PFSK-1 (cell line): ENCODE measurements around the gene USP24.

Experiments used
- FOXP2 ChIP-seq: optimal IDR thresholded peaks from 2 replicates; pipeline ENCODE3; 2011; ENCODE audit warnings: borderline replicate concordance, control low read depth, inconsistent platforms; ENCODE audit not compliant: insufficient read depth; ENCODE audit errors: extremely low read length, extremely low read depth
- POLR2AphosphoS5 ChIP-seq: IDR thresholded peaks from 2 replicates; pipeline ENCODE4 v1.6.1; 2012; ENCODE audit warnings: low read depth, mild to moderate bottlenecking, control low read depth, low read length, moderate library complexity
- SIN3A ChIP-seq: IDR thresholded peaks from 2 replicates; pipeline ENCODE4 v1.6.1; 2012; ENCODE audit warnings: mild to moderate bottlenecking, low read length, moderate library complexity, borderline replicate concordance; ENCODE audit not compliant: insufficient read depth
- TAF1 ChIP-seq: IDR thresholded peaks from 2 replicates; pipeline ENCODE4 v1.6.1; 2012; ENCODE audit warnings: low read length, control low read depth, borderline replicate concordance; ENCODE audit not compliant: insufficient read depth
- TF ChIP-seq, protein P1 (sequence below), 2 experiments: IDR thresholded peaks; 2 replicates each; pipeline versions ENCODE4 v1.6.1 to v1.8.0; 2011 to 2012; ENCODE audit warnings: low read depth in 2 of 2, low read length in 2 of 2, control low read depth in 1 of 2, inconsistent platforms in 1 of 2, mild to moderate bottlenecking in 1 of 2, moderate library complexity in 1 of 2; ENCODE audit not compliant: insufficient read depth in 1 of 2

USP24 gene

DNA sequence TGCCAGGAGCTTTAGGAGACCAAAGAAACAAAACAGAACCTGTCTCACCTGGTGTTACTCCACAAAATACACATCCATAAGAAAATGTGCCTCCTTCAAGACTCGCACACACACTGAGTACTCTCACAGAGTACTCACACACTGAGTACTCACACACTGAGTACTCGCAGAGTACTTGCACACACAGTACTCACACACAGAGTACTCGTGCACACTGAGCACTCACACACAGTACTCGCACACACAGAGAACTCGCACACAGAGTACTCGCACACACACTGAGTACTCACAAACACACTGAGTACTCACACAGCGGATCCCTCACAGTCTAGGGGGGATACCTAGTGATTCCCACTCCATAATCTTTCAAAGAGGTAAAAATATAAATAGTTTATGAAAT lies 135.5 kb downstream of the USP24 start:
- TF ChIP-seq FOXP2 (no peak), SIN3A (no peak), POLR2AphosphoS5 (no peak)
- TF ChIP-seq, protein P1, sequence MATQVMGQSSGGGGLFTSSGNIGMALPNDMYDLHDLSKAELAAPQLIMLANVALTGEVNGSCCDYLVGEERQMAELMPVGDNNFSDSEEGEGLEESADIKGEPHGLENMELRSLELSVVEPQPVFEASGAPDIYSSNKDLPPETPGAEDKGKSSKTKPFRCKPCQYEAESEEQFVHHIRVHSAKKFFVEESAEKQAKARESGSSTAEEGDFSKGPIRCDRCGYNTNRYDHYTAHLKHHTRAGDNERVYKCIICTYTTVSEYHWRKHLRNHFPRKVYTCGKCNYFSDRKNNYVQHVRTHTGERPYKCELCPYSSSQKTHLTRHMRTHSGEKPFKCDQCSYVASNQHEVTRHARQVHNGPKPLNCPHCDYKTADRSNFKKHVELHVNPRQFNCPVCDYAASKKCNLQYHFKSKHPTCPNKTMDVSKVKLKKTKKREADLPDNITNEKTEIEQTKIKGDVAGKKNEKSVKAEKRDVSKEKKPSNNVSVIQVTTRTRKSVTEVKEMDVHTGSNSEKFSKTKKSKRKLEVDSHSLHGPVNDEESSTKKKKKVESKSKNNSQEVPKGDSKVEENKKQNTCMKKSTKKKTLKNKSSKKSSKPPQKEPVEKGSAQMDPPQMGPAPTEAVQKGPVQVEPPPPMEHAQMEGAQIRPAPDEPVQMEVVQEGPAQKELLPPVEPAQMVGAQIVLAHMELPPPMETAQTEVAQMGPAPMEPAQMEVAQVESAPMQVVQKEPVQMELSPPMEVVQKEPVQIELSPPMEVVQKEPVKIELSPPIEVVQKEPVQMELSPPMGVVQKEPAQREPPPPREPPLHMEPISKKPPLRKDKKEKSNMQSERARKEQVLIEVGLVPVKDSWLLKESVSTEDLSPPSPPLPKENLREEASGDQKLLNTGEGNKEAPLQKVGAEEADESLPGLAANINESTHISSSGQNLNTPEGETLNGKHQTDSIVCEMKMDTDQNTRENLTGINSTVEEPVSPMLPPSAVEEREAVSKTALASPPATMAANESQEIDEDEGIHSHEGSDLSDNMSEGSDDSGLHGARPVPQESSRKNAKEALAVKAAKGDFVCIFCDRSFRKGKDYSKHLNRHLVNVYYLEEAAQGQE (IDR thresholded peaks at IDR 0.05; ENCODE audit: insufficient read depth in 1 of 2, low read depth in 2 of 2, low read length in 2 of 2) = no peak

DNA sequence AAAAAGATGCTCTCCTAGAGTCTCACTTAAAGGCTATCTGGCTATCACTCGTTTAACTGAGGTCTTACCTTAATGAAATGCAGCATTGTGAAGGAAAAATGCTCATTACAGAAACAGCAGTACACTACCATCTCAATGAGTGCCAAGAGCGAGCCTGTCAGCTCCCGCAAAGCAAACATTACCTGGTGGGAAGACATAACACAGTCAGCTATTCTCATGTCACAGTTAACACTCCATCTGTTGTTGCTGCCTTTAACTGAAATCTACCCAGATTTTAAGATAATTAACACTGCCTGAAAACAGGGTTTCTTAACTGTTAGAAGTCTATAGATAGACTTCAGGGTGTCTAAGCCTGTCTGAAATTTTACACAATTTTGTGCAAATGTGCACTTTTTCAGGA lies 136.7 kb downstream of the USP24 start:
- TF ChIP-seq POLR2AphosphoS5 (no peak), SIN3A (no peak), TAF1 (no peak)
- TF ChIP-seq, protein P1 (IDR thresholded peaks at IDR 0.05; ENCODE audit: insufficient read depth in 1 of 2, low read depth in 2 of 2, low read length in 2 of 2) = no peak

DNA sequence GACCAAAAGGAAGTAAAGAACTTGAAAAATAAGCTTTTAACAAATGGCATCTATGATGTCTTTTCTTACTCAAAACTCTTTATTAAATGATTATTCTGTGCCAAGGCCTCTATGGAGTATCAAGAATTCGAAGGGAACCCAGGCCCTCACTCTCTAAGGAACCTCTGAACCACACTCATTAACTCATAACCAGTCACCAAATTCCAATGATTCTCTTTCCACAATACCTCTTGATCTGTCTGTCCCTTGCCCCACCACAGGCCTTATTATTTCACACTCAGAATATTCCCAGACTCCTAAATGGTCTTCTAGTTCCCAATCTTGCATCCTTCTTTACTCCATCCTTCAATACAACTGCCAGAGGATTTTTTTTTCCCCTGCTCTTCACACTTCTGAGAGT lies 138.8 kb downstream of the USP24 start:
- TF ChIP-seq SIN3A (no peak), FOXP2 (no peak), POLR2AphosphoS5 (no peak), TAF1 (no peak)

DNA sequence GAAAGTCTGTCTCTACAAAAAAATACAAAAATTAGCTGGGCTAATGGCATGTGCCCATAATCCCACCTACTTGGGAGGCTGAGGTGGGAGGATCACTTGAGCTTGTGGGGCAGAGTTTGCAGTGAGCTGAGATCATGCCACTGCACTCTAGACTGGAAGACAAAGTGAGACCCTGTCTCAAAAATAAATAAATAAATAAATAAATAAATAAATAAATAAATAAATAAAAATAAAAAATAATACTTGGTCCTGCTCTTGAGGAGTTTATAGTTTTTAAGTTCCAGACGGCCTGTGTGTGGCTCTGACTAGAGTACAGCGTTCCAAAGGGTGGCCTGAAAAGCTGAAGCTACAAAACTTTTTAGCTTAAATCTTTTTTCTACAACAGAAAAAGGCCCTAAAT lies 140.7 kb downstream of the USP24 start:
- TF ChIP-seq POLR2AphosphoS5 = no peak
- TF ChIP-seq TAF1 = no peak
- no peak for TF ChIP-seq FOXP2
- no peak for TF ChIP-seq SIN3A
- TF ChIP-seq, protein P1 (IDR thresholded peaks at IDR 0.05; ENCODE audit: insufficient read depth in 1 of 2, low read depth in 2 of 2, low read length in 2 of 2) = no peak

DNA sequence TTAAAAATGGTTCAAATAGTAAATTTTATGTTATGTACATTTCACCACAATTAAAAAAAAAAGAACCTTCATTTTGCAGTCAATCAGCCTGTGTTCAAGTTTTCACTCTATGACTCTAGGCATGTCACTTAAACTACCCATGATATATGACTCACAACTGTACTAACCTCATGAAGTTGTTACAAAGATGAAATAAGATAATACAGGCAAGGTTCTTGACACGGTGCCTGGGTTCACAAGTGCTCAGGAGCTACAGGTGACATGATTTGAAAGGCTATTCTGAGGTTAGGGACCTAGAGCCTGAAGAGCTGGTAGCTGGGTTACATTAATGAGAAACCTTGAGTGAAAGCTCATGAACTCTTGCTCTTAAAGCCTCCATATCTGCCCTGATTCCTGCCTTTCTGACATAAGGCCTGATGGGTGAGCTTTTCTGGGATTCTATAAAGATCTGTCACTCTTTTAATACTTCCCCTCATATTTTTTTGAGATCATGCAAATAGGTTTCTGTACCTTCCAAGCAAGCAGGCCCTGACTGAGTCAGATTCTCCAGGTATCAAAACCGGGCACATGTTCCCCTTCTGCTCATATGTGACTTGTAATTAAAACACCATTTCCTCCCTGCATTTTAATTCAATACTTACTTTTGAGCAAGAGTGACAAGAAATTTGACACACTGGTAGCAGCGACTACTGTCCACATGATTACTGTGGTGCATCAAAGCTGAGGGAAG lies 141.8 kb downstream of the USP24 start:
- TF ChIP-seq TAF1 (no peak), FOXP2 (no peak), SIN3A (no peak)

DNA sequence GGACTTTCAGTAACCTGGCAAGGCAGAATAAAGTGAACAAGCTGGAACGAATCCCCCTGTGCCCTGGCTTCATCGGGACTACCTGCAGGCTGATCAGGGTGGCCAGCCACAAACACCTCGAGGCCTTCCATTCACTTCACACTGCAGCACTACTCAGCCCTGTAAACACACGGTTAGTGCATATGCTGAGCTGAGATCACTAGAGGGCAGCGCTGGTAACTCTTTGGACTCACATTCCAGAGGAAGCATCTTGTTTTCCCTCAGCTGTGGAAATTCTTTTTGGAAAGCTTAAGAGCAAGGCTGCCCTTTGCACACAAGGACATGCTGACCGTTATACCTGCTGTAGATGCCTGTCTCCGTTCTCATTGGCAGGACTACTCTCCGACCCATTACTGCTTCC lies 143.7 kb downstream of the USP24 start:
- TF ChIP-seq, protein P1 (IDR thresholded peaks at IDR 0.05; ENCODE audit: insufficient read depth in 1 of 2, low read depth in 2 of 2, low read length in 2 of 2) = no peak
- no peak for TF ChIP-seq SIN3A
- TF ChIP-seq TAF1 = no peak
- TF ChIP-seq FOXP2 = no peak
- TF ChIP-seq POLR2AphosphoS5 = no peak
